ENCODE measurements around the gene GPN2. TPM values are rescaled to one million over a fixed set of nuclear protein-coding genes. Genes with fewer than 3 reads are reported as not detected.
A peak's percentile ranks its signal among the peaks of the same experiment; 100 is the strongest.

The GPN2 gene
- total and polyA plus RNA-seq, 9 of the 15 experiments (the other 6 are each of a cell fraction or from before 2014, with no cell fraction given) = 9.9 to 58.8 (median 20.4) TPM

GRCh38 chr1:26853156-26853555 lies 36.9 kb downstream of the GPN2 start (continued):
- TF ChIP-seq HMGXB4 (CRISPR knock-in tag; IDR thresholded peaks at IDR 0.05) = 0 out of 2 replicates have a peak, but pooled peaks have one; percentile 39
- TF ChIP-seq SNIP1 (IDR thresholded peaks at IDR 0.05; ENCODE audit: low read depth) = no peak
- no peak; the same call in 1 of the 2 replicates for TF ChIP-seq ESRRA (IDR thresholded peaks at IDR 0.05; ENCODE audit: borderline replicate concordance, low read depth)
- no peak for TF ChIP-seq ZNF695 (CRISPR knock-in tag; IDR thresholded peaks at IDR 0.05)
- no peak for TF ChIP-seq E2F4 (CRISPR knock-in tag; IDR thresholded peaks at IDR 0.05; ENCODE audit: low read depth)
- TF ChIP-seq THRAP3 (IDR thresholded peaks at IDR 0.05; ENCODE audit: borderline replicate concordance) = no peak
- no peak for TF ChIP-seq DACH1 (IDR thresholded peaks at IDR 0.05; ENCODE audit: partially characterized antibody)
- TF ChIP-seq DDX20 (tag; IDR thresholded peaks at IDR 0.05; ENCODE audit: low read depth) = no peak
- no peak for TF ChIP-seq TSHZ1 (CRISPR knock-in tag; IDR thresholded peaks at IDR 0.05)
- TF ChIP-seq POLR2B (IDR thresholded peaks at IDR 0.05; ENCODE audit: low read depth, partially characterized antibody) = no peak
- peak; percentile 74; the same call in 1 of the 2 replicates for TF ChIP-seq XRCC5 (IDR thresholded peaks at IDR 0.05; ENCODE audit: low read depth, low read length)
- TF ChIP-seq ZNF280A (IDR thresholded peaks at IDR 0.05; ENCODE audit: low read depth, partially characterized antibody) = no peak
- no peak for TF ChIP-seq KHSRP (IDR thresholded peaks at IDR 0.05)
- 0 out of 2 replicates have a peak, but pooled peaks have one; percentile 52 for TF ChIP-seq RB1 (IDR thresholded peaks at IDR 0.05; ENCODE audit: low read depth)
- TF ChIP-seq CSDE1 (IDR thresholded peaks at IDR 0.05) = no peak
- TF ChIP-seq STAG1 (CRISPR knock-in tag; IDR thresholded peaks at IDR 0.05; ENCODE audit: borderline replicate concordance) = peak; percentile 60; the same call in 1 of the 2 replicates
- TF ChIP-seq PML (IDR thresholded peaks at IDR 0.05; ENCODE audit: low read length) = no peak

Measured in K562 (cell line).